ENCODE data around the gene TLE2.
"Not testable (repeated sequence)": the region's sequence is repeated elsewhere in the genome, so short reads cannot be mapped to it uniquely, and the experiment has no call there.

- TF ChIP-seq POLR2A, CTCF (IDR thresholded peaks at IDR 0.05): not testable (repeated sequence)
Observed at GRCh38 chr19:2992333-2992732, 36.7 kb downstream of the TLE2 start.

Measured in thyroid gland (tissue), 4 donors.